ENCODE data around the gene ZIC1. TPM values are rescaled to one million over a fixed set of nuclear protein-coding genes. Genes with fewer than 3 reads are reported as not detected.

The ZIC1 gene
- total RNA-seq, 4 donors from 2014 or later: not detected

DNA sequence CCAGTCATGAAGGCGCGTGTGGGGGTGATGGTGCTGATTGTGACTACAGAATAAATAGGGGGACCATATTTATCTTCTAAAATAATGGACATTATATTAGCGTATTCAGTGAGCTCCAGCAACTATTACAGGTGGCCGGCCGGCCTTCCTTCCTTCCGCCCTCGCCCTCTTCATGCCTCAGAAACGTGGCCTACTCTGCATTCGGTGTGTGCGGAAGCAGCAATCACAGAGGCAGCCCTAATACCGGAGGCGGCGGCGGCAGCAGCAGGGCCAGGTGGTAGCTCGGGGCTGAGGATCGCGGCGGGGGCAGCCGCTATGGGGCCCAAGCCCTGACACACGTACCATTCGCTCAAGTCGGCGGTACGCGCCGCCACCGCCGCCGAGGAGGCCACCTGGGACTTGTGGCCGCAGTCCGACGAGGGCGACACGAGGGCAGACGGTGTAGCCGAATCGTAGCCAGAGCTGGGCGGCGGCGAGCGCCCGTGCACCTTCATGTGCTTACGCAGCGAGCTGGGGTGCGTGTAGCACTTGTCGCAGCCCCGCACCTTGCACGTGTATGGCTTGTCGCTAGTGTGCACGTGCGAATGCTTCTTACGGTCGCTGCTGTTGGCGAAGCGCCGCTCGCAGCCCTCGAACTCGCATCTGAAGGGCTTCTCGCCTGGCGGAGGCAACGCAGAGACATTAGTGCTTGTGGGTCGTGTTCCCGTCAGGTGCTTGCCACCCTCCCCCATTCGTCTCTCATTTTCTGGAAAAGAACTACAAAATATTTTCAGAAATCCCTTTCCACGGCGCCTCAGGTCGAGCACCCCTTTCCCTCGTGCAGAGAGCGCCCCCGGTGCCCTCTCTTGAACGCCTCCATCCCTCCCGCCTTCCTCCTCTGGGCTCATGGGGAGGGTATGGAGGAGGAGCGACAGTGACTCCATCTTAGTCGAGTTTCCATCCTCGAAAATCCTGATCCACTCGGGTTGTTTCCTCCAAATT is 18.3 kb upstream of the ZIC1 start:
- peaks cover 0 to 22% (median 17%) of the 10 kb centered on the region in 4 donors for H3K4me1 ChIP-seq
- no peak for DNase-seq
- peaks cover 100% of the 10 kb centered on the region for H3K27me3 ChIP-seq
- H3K4me3 ChIP-seq: no peak overlapping the region
- in situ Hi-C loops (cut with MboI; ENCODE audit: low pct_ligation_motif_present in 1 of 4, low pct_unique_long_range_greater_than_20kb in 1 of 4, low sequenced_read_pairs in 3 of 4): no loop called here
- no peaks in the 10 kb centered on the region for H3K9me3 ChIP-seq
- H3K36me3 ChIP-seq: no peaks in the 10 kb centered on the region
- WGBS, 2 donors (ENCODE audit: low coverage in 1 of 2): 22 to 38% methylated on average over 5 to 77 of the region's 77 CpGs
- TF ChIP-seq POLR2AphosphoS5 (IDR thresholded peaks at IDR 0.05): no peak
- TF ChIP-seq EP300 (IDR thresholded peaks at IDR 0.05; ENCODE audit: low read depth): no peak
- TF ChIP-seq, protein P1, sequence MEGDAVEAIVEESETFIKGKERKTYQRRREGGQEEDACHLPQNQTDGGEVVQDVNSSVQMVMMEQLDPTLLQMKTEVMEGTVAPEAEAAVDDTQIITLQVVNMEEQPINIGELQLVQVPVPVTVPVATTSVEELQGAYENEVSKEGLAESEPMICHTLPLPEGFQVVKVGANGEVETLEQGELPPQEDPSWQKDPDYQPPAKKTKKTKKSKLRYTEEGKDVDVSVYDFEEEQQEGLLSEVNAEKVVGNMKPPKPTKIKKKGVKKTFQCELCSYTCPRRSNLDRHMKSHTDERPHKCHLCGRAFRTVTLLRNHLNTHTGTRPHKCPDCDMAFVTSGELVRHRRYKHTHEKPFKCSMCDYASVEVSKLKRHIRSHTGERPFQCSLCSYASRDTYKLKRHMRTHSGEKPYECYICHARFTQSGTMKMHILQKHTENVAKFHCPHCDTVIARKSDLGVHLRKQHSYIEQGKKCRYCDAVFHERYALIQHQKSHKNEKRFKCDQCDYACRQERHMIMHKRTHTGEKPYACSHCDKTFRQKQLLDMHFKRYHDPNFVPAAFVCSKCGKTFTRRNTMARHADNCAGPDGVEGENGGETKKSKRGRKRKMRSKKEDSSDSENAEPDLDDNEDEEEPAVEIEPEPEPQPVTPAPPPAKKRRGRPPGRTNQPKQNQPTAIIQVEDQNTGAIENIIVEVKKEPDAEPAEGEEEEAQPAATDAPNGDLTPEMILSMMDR (IDR thresholded peaks at IDR 0.05): no peak
- TF ChIP-seq POLR2A (IDR thresholded peaks at IDR 0.05): no peak
- intact Hi-C loops (cut with DNase I; ENCODE audit: low total_unique reads): no loop called here
- no peak overlapping the region for H3K27ac ChIP-seq

GRCh38 chr3:147391781-147392624 is 17.2 kb upstream of the ZIC1 start:
- no peak for DNase-seq
- no peaks in the 10 kb centered on the region for H3K36me3 ChIP-seq
- H3K27me3 ChIP-seq: peaks cover 100% of the 10 kb centered on the region
- WGBS, 2 donors (ENCODE audit: low coverage in 1 of 2): 16% methylated on average over 51 of the region's 51 CpGs; no CpG with 5 or more reads in 1 of the 2 donors
- intact Hi-C loops (cut with DNase I; ENCODE audit: low total_unique reads) (no loop called here), in situ Hi-C loops (cut with MboI; ENCODE audit: low pct_ligation_motif_present in 1 of 4, low pct_unique_long_range_greater_than_20kb in 1 of 4, low sequenced_read_pairs in 3 of 4) (no loop called here)
- TF ChIP-seq POLR2AphosphoS5 (IDR thresholded peaks at IDR 0.05): no peak
- TF ChIP-seq EP300 (IDR thresholded peaks at IDR 0.05; ENCODE audit: low read depth): no peak
- TF ChIP-seq, protein P1 (IDR thresholded peaks at IDR 0.05): no peak
- no peak for TF ChIP-seq POLR2A (IDR thresholded peaks at IDR 0.05)
- H3K9me3 ChIP-seq: no peaks in the 10 kb centered on the region
- peaks cover 0 to 22% (median 17%) of the 10 kb centered on the region in 4 donors for H3K4me1 ChIP-seq
- peak overlapping the region in 1 of 4 donors; percentile 25 for H3K4me3 ChIP-seq
- H3K27ac ChIP-seq: no peak overlapping the region

DNA sequence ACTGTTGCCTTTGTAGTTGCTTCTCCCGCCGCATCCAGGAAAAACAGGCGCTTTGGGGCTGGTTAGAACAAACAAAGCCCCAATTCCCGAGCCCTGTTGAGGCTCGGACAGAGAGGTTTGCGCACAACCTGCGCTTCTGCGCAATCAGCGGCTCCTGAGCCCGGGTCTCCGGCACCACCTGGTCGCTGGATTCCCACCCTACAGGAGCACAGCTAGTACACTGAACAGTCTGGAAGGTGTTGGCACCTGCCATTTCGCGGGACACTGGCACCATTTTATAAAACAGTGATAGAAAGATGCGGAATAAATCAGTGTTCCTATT is 16.6 kb upstream of the ZIC1 start:
- Histone ChIP-seq H3K9me3 (no peaks in the 10 kb centered on the region), H3K36me3 (no peaks in the 10 kb centered on the region), H3K27me3 (peaks cover 100% of the 10 kb centered on the region), H3K4me1 (peaks cover 0 to 25% (median 19%) of the 10 kb centered on the region in 4 donors), H3K4me3 (peak overlapping the region in 1 of 4 donors; percentile 25), H3K27ac (no peak overlapping the region)
- in situ Hi-C loops (cut with MboI; ENCODE audit: low pct_ligation_motif_present in 1 of 4, low pct_unique_long_range_greater_than_20kb in 1 of 4, low sequenced_read_pairs in 3 of 4): no loop called here
- 21% methylated on average over 15 of the region's 15 CpGs; no CpG with 5 or more reads in 1 of the 2 donors for WGBS, 2 donors (ENCODE audit: low coverage in 1 of 2)
- DNase-seq: no peak
- TF ChIP-seq POLR2AphosphoS5 (IDR thresholded peaks at IDR 0.05): no peak
- TF ChIP-seq, protein P1 (IDR thresholded peaks at IDR 0.05): no peak
- TF ChIP-seq EP300 (IDR thresholded peaks at IDR 0.05; ENCODE audit: low read depth): no peak
- intact Hi-C loops (cut with DNase I; ENCODE audit: low total_unique reads): no loop called here
